ENCODE results near the gene KAZN. TPM values are rescaled to one million over a fixed set of nuclear protein-coding genes. Genes with fewer than 3 reads are reported as not detected.
A peak's percentile ranks its signal among the peaks of the same experiment; 100 is the strongest.

KAZN gene
- total and polyA plus RNA-seq, 2 donors from 2014 or later, result 17.4 to 60.8 TPM

- Histone ChIP-seq H3K9me3 (ENCODE audit: control insufficient read depth in 2 of 3, insufficient read depth in 1 of 3, low read length in 3 of 3) (no peaks in the 10 kb centered on the region), H3K36me3 (ENCODE audit: control insufficient read depth in 2 of 3, insufficient read depth in 3 of 3, low read length in 3 of 3) (no peaks in the 10 kb centered on the region), H3K4me1 (ENCODE audit: control insufficient read depth in 2 of 3, insufficient read depth in 2 of 3, low read depth in 1 of 3, low read length in 3 of 3) (peaks cover 0 to 26% (median 23%) of the 10 kb centered on the region in 3 donors), H3K4me3 (ENCODE audit: low read length in 3 of 3) (no peak overlapping the region), H3K27ac (ENCODE audit: low read depth in 2 of 2, low read length in 2 of 2) (no peak overlapping the region), H3K9ac (ENCODE audit: low read length in 3 of 3) (no peak overlapping the region), H3K27me3 (ENCODE audit: control insufficient read depth, insufficient read depth, low read length) (no peaks in the 10 kb centered on the region)
- FAIRE-seq (no peak), DNase-seq (no peak)
- TF ChIP-seq, protein P1, sequence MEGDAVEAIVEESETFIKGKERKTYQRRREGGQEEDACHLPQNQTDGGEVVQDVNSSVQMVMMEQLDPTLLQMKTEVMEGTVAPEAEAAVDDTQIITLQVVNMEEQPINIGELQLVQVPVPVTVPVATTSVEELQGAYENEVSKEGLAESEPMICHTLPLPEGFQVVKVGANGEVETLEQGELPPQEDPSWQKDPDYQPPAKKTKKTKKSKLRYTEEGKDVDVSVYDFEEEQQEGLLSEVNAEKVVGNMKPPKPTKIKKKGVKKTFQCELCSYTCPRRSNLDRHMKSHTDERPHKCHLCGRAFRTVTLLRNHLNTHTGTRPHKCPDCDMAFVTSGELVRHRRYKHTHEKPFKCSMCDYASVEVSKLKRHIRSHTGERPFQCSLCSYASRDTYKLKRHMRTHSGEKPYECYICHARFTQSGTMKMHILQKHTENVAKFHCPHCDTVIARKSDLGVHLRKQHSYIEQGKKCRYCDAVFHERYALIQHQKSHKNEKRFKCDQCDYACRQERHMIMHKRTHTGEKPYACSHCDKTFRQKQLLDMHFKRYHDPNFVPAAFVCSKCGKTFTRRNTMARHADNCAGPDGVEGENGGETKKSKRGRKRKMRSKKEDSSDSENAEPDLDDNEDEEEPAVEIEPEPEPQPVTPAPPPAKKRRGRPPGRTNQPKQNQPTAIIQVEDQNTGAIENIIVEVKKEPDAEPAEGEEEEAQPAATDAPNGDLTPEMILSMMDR (IDR thresholded peaks at IDR 0.05; ENCODE audit: borderline replicate concordance, extremely low read depth, insufficient read depth), result no peak
- intact Hi-C loops (cut with DNase I), result no loop called here
Measured at GRCh38 chr1:15018767-15019166, 420.3 kb downstream of the KAZN start.

DNA sequence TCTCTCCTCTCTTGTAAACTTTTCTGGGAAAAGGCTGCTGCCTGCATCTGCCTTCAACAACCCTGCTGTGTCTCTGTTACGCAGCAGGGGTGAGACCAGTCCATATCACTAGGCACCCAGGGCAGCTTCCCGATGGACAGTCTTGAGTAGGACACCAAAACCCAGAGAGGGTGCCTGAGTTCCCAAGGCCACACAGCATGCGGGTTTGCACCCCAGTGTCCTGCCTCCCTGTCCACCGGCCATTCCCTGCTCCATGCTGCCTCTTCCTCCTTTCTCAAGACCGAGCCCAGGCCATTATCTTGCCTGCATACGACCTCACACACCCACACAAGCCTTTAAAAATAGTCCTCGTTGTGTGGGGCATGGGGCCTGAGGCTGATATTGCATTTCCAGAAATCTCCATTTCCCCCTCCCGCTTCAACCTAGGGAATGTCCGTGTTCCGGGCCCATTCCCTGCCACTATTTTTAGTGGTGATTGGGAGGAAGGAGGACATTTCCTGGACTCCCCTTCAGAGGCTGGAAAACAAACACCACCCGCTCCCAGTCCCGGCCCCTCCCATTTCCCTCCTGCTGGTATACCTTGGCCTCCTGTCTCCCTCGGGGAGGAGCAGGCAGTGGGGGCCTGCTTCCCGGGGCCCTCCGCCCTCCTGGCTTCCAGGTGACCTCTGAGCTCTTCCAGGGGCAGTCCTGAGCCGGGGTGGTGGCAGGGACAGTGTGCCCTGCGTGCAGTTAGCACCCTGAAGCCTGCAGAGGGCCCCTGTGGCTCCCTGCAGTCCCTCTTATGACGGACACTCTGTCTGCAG lies 422.7 kb downstream of the KAZN start:
- Histone ChIP-seq H3K4me1 (ENCODE audit: control insufficient read depth in 2 of 3, insufficient read depth in 2 of 3, low read depth in 1 of 3, low read length in 3 of 3) (peaks cover 0 to 36% (median 32%) of the 10 kb centered on the region in 3 donors), H3K27ac (ENCODE audit: low read depth in 2 of 2, low read length in 2 of 2) (peak overlapping the region; percentile 60 to 75), H3K9ac (ENCODE audit: low read length in 3 of 3) (peak overlapping the region in 1 of 3 donors; percentile 16), H3K9me3 (ENCODE audit: control insufficient read depth in 2 of 3, insufficient read depth in 1 of 3, low read length in 3 of 3) (no peaks in the 10 kb centered on the region), H3K36me3 (ENCODE audit: control insufficient read depth in 2 of 3, insufficient read depth in 3 of 3, low read length in 3 of 3) (no peaks in the 10 kb centered on the region), H3K27me3 (ENCODE audit: control insufficient read depth, insufficient read depth, low read length) (no peaks in the 10 kb centered on the region), H3K4me3 (ENCODE audit: low read length in 3 of 3) (no peak overlapping the region)
- TF ChIP-seq, protein P1 (IDR thresholded peaks at IDR 0.05; ENCODE audit: borderline replicate concordance, extremely low read depth, insufficient read depth), result no peak
- DNase-seq, result peak in 1 of 5 donors; percentile 35
- intact Hi-C loops (cut with DNase I), result loop anchor here (10.0 kb wide), 1 partner anchor 96 kb away; no protein-coding TSS in a partner anchor
- no peak for FAIRE-seq

- H3K9ac ChIP-seq (ENCODE audit: low read length in 3 of 3), result peak overlapping the region in 1 of 3 donors; percentile 31
- FAIRE-seq (no peak), DNase-seq (no peak)
- no peaks in the 10 kb centered on the region for H3K27me3 ChIP-seq (ENCODE audit: control insufficient read depth, insufficient read depth, low read length)
- no peaks in the 10 kb centered on the region for H3K9me3 ChIP-seq (ENCODE audit: control insufficient read depth in 2 of 3, insufficient read depth in 1 of 3, low read length in 3 of 3)
- H3K27ac ChIP-seq (ENCODE audit: low read depth in 2 of 2, low read length in 2 of 2), result peak overlapping the region; percentile 29 to 48
- H3K4me3 ChIP-seq (ENCODE audit: low read length in 3 of 3), result no peak overlapping the region
- TF ChIP-seq, protein P1 (IDR thresholded peaks at IDR 0.05; ENCODE audit: borderline replicate concordance, extremely low read depth, insufficient read depth), result no peak
- peaks cover 0 to 43% (median 35%) of the 10 kb centered on the region in 3 donors for H3K4me1 ChIP-seq (ENCODE audit: control insufficient read depth in 2 of 3, insufficient read depth in 2 of 3, low read depth in 1 of 3, low read length in 3 of 3)
- intact Hi-C loops (cut with DNase I), result loop anchor here (10.0 kb wide), 1 partner anchor 97 kb away; no protein-coding TSS in a partner anchor
- no peaks in the 10 kb centered on the region for H3K36me3 ChIP-seq (ENCODE audit: control insufficient read depth in 2 of 3, insufficient read depth in 3 of 3, low read length in 3 of 3)
Measured at GRCh38 chr1:15022048-15022447, 423.6 kb downstream of the KAZN start.

Data from kidney (tissue), 14 donors.